Stimulated activated CD4-positive, alpha-beta T cell treated with anti-CD3 and anti-CD28 coated beads, Interleukin-15, amount 100 ng/mL, for 24 hours (primary cell): ENCODE data around the gene CAMSAP3.

Experiments
- DNase-seq: peaks from one replicate; pipeline ENCODE4 v3.0.0-alpha.2; 2020

Gene CAMSAP3, protein sequence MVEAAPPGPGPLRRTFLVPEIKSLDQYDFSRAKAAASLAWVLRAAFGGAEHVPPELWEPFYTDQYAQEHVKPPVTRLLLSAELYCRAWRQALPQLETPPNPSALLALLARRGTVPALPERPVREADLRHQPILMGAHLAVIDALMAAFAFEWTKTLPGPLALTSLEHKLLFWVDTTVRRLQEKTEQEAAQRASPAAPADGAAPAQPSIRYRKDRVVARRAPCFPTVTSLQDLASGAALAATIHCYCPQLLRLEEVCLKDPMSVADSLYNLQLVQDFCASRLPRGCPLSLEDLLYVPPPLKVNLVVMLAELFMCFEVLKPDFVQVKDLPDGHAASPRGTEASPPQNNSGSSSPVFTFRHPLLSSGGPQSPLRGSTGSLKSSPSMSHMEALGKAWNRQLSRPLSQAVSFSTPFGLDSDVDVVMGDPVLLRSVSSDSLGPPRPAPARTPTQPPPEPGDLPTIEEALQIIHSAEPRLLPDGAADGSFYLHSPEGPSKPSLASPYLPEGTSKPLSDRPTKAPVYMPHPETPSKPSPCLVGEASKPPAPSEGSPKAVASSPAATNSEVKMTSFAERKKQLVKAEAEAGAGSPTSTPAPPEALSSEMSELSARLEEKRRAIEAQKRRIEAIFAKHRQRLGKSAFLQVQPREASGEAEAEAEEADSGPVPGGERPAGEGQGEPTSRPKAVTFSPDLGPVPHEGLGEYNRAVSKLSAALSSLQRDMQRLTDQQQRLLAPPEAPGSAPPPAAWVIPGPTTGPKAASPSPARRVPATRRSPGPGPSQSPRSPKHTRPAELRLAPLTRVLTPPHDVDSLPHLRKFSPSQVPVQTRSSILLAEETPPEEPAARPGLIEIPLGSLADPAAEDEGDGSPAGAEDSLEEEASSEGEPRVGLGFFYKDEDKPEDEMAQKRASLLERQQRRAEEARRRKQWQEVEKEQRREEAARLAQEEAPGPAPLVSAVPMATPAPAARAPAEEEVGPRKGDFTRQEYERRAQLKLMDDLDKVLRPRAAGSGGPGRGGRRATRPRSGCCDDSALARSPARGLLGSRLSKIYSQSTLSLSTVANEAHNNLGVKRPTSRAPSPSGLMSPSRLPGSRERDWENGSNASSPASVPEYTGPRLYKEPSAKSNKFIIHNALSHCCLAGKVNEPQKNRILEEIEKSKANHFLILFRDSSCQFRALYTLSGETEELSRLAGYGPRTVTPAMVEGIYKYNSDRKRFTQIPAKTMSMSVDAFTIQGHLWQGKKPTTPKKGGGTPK

DNA sequence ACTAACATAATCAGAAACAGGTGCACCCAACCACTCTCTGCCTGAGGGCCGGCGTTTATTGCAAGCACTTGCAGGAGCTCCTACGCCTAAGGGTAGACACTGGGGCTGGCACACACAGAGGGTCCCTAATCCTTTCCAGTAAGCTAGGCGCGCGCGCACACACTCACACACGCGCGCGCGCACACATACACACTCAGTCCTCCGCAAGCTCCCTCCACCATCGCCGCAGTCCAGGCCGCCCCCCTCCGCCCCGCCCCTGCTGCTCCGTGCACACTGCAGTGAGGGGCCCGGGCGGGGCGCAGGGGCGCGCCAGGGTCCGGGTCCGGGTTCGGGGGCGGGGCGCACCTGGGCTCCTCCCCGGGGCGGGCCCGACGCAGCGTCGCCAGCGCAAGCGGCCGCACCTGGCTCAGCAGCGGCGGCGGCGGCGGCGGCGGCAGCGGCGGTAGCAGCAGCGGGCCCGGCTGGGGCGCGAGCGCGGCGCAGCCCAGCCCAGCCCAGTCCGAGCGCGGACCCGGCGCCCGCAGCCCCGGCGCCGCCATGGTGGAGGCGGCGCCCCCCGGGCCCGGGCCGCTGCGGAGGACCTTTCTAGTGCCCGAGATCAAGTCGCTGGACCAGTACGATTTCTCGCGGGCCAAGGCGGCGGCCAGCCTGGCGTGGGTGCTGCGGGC is at the start of gene CAMSAP3:
TSS of gene CAMSAP3 (plus strand) at position 398 of the 668 bp plus-strand sequence. CDS start at position 538, 140 bp downstream.
- DNase-seq, result peak; percentile 63

DNA sequence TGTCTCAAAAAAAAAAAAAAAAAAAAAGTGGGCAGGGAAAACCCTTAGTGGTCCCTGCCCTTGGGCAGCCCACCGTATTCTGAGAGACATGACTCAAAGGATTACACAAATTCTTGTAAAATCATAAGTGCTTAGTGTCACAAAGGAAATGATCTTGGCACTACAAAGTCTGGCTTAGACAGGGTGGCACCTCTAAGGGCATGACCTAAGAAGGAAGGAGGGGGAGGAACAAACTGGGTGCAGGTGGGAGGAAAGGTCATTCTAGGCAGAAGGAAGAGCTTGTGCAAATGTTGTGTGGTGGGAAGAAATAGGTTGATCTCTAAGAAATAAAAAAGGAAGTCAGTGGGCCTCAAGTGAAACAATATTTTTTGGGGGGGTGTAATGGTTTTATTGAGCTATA is 49.8 kb upstream of the CAMSAP3 start:
- DNase-seq, result no peak

DNA sequence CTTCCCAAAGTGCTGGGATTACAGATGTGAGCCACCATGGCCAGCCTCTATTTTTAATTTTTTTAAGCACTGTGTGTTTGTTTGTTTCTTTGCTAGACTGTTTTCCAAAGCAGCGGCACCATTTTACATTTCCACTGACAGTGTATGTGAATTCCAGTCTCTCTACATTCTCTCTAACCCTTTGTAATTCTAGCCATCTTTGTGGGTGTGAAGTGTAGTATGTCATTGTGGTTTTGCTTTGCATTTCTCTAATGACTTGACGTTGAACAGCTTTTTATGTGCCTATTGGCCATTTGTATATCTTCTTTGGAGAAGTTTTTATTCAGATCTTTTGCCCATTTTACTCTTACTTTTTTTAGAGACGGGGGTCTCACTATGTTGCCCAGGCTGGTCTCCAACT is 48.5 kb upstream of the CAMSAP3 start:
- no peak for DNase-seq

DNA sequence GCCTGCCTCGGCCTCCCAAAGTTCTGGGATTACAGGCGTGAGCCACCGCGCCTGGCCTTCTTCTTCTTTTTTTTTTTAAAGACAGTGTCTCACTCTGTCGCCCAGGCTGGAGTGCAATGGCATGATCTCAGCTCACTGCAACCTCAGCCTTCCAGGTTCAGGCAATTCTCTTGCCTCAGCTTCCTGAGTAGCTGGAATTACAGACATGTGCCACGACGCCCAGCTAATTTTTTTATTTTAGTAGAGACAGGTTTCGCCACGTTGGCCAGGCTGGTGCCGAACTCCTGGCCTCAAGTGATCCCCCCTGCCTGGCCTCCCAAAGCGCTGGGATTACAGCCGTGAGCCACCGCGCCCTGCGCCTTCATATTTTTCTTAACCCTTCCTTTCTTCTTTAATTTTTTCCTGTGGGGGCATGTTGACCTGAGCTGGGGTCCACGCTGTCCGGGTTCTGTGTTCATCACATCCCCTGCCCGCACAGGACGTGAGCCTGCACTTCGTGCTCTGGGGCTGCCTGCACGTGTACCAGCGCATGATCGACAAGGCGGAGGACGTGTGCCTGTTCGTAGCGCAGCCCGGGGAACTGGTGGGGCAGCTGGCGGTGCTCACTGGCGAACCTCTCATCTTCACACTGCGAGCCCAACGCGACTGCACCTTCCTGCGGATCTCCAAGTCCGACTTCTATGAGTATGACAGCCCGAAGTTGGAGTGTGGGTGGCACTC is 46.1 kb upstream of the CAMSAP3 start:
- no peak for DNase-seq

DNA sequence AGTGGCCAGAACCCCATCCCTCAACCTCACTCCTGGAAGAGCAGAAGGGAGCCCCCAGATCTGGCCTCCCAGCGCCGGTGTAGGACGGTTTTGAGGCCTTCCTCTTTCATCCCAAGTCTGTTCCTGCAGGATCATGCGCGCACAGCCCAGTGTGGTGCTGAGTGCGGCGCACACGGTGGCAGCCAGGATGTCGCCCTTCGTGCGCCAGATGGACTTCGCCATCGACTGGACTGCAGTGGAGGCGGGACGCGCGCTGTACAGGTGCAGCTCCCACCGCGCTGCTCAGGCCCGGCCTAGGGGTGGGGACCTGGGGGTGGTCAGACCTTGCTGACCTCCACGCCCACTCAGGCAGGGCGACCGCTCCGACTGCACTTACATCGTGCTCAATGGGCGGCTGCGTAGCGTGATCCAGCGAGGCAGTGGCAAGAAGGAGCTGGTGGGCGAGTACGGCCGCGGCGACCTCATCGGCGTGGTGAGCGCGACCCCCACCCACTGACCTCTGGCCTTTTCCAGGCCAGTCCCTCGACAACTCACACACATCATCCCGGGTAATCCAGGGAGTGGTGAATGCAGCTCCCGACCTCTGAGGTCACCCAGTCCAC is 45.4 kb upstream of the CAMSAP3 start:
- no peak for DNase-seq

DNA sequence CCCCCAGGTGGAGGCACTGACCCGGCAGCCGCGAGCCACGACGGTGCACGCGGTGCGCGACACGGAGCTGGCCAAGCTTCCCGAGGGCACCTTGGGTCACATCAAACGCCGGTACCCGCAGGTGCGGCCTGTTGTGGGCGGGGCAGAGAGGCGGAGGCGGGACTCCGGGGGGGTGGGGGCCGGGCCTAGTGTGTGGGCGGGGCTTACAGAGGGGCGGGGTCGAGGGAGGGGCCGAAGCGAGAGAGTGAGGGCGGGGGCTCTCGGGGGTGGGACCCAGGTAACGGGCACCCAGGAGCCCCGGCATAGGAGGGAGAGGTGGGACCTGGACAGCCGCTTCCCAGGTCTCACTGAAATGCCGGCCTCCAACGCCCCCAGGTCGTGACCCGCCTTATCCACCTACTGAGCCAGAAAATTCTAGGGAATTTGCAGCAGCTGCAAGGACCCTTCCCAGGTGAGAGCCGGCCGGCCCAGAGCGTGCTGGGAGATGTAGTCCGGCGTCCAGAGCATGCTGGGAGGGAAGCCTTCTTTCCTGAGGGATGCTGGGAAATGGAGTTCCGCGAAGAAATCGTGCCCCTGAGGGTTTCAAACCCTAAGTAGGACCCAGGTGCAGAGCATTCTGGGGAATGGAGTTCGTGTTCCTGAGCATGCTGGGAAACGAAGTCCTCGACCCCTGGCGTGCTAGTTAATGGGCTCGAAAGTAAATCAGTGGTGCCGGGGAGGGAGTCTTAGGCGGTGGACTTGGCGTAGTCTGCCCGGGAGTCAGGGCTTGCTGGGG is 44.5 kb upstream of the CAMSAP3 start:
- peak; percentile 50 for DNase-seq

DNA sequence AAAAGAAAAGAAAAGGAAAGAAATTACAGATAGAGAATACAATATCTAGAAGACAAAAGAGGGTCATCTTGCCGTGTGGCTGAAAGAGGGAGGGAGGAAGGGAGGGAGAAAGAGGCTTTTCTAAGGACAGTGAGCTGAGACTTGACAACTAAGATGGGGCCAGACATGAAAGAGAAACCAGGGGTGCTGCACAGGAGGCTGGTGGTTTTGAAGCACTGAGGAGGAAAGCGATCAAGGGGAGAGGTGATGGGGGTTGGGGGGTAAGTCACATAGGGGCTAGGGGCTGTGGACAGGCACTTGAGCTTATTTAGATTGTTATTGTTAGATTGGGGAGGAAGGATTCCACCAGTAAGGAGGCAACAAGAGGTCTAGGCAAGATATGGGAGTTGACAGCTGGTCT is 42.9 kb upstream of the CAMSAP3 start:
- no peak for DNase-seq

DNA sequence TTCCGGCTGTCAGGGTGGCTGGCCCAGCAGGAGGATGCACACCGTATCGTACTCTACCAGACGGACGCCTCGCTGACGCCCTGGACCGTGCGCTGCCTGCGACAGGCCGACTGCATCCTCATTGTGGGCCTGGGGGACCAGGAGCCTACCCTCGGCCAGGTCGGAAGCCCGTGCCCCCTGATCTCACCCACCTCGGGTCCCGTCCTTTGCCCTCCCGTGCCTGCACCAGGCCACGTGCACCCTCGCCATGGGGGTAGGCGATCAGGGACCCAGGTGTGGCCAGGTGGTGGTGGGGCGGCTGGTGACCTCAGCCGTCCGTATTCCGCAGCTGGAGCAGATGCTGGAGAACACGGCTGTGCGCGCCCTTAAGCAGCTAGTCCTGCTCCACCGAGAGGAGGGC is 41.1 kb upstream of the CAMSAP3 start:
- no peak for DNase-seq

DNA sequence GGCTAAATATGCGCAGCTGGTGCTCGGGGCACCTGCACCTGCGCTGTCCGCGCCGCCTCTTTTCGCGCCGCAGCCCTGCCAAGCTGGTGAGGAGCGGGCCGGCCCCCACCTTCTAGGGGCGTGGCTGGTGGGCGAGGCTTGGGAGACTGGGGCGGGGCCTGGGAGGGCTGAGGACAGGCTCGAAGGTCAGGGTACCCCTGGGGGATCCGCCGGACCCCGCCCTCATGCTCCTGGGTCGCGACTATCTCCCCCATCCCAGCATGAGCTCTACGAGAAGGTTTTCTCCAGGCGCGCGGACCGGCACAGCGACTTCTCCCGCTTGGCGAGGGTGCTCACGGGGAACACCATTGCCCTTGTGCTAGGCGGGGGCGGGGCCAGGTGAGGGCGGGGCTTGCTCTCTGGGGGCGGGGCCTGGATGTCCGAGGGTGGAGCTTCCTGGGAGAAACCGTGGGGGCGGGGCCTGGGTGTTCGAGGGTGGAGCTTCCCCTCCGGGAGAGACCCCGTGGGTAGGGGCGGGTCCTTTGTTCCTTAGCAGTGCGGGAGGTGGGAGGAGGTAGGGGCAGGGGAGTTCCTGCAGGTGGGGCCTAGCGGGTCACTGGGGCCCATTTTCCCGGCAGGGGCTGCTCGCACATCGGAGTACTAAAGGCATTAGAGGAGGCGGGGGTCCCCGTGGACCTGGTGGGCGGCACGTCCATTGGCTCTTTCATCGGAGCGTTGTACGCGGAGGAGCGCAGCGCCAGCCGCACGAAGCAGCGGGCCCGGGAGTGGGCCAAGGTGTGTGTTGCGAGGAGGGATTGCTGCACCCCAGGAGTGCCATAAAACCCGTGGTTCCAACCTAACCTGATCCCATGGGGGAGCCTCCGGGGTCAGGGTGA is 40.4 kb upstream of the CAMSAP3 start:
- peak; percentile 46 for DNase-seq

DNA sequence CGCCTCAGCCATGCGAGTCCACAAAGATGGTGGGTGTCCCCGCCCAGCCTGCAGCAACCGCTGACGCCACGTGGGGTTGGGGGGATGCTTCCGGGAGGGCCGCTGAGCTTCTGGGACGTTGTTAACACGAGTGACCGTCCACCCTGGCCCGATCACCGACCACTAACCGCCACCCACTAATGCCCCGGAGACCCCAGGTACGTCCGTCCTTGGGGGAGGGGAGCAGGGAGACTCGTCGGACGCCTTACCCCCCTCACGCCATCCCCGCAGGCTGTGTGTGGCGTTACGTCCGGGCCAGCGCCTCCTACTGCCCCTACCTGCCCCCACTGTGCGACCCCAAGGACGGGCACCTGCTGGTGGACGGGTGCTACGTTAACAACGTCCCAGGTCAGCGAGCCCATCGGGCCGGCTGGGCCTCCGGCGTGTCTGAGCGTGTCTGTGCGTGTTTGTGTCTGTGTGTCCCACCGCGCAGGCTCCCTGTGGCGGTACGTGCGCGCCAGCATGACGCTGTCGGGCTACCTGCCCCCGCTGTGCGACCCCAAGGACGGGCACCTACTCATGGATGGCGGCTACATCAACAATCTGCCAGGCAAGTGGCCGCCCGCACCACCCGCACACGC is 38.9 kb upstream of the CAMSAP3 start:
- no peak for DNase-seq

DNA sequence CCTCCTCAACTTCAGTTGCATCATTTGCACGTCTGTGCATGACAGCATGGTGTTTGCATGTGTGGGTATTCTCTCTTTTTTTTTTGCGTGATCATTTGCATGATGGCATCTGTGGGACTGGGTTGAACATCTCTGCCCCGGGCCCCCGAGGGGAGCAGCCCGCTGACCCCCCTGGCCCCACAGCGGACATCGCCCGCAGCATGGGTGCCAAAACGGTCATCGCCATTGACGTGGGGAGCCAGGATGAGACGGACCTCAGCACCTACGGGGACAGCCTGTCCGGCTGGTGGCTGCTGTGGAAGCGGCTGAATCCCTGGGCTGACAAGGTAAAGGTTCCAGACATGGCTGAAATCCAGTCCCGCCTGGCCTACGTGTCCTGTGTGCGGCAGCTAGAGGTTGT is 37.0 kb upstream of the CAMSAP3 start:
- DNase-seq, result no peak

DNA sequence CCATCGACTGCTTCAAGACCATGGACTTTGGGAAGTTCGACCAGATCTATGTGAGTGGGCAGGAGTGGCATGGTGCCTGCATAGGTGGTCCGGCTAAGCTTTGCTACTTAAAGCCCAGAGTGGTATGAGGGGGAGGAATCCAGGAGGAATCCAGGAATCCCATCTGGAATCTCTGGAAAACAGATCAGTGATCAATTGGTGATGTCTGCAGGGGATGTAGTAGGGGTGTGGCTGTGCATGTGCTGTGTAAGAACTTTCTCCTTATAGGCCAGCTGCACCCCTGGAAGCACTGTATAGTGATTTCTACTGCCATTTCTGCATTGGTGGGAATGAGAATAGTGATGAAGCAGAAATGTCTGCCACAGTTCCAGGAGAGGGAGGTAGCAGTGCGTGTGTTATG is 36.6 kb upstream of the CAMSAP3 start:
- no peak for DNase-seq

DNA sequence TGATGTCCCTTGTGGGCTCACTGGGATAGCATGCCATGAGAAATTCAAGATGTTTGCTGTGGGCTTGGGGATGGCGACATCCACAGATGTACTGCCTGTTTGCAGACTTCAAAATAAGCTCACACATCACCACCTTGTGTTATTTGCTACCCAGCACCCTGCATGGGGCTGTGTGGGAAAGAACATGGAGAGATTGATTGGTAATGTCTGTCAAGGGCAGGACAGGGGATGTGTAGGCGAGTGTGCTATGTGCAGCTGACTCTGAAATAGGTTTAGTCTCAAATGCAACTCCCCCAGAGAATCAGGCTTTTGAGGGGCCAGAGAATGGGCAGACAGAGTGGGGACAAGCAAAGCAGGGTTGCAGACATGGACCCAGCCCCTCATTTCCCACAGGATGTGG is 35.4 kb upstream of the CAMSAP3 start:
- no peak for DNase-seq

DNA sequence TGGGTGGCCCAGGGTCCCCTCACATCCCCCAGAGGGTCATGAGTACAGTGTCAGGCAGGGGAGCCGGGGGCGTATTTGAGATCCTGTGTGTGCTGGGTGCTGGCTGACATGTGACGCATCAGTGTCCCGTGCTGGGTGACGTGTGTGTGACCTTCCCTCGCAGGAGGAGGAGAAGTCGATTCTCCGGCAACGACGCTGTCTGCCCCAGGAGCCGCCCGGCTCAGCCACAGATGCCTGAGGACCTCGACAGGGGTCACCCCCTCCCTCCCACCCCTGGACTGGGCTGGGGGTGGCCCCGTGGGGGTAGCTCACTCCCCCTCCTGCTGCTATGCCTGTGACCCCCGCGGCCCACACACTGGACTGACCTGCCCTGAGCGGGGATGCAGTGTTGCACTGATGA is 34.3 kb upstream of the CAMSAP3 start:
- no peak for DNase-seq

DNA sequence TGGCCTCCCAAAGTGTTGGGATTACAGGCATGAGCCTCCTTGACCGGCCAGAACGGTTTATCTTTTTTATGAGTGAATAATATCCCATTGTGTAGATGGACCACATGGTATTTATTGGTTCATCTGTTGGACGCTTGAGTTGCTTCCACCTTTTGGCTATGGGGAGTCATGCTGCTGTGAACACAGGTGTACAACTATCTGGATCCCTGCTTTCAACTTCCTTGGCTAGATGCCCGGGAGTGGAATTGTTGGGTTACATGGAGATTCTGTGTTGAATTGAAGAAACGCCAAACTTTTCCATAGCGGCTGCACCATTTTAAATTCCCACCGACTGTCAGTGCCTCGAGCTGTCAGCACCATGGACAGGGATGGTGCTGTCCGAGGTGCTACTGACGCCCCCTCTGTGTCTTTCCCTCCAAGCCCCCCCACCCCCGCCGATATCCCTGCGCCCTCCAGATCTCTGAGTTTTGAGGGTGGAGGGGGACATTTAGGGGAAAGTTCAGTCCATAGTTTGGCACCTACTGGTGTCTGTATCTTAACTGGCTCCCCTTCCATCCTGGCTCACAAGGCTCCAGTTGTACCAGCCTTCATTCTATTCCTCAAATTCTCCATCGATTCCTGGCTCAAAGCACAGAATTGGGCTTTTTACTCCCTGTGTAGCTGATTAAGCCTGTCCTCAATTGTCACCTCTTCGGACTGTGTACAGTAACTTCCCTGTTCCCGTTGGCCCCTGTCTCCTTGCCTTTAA is 32.8 kb upstream of the CAMSAP3 start:
- no peak for DNase-seq

DNA sequence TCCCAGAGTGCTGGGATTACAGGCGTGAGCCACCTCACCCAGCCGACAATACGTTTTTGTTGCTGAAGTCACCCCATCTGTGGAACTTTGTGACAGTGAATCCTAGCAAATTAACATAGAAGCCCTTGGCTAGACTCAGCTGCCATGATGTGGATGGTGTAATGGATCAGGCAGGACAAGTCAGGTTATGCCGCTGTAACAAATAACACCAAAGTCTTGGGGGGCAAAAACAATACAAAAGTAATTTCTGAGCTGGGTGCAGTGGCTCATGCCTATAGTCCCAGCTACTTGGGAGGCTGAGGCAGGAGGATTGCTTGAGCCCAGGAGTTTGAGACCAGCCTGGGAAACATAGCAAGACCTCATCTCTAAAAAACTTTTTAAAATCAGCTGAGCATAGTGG is 30.8 kb upstream of the CAMSAP3 start:
- DNase-seq, result no peak

DNA sequence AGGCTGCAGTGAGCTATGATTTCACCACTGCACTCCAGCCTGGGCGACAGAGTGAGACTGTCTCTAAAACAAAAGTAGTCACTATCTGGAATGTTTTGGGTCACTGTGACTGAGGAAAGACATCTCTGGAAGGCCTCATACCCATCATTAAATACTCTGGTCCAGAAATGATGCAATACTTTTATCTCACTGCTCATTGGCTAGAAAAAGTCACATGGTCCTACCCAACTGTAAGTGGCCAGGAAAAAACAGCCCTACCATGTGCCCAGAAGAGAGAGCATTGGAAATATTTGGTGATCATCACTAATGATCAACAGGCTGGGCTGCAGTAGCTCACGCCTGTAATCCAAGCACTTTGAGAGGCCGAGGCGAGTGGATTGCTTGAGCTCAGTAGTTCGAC is 30.3 kb upstream of the CAMSAP3 start:
- DNase-seq, result no peak

DNA sequence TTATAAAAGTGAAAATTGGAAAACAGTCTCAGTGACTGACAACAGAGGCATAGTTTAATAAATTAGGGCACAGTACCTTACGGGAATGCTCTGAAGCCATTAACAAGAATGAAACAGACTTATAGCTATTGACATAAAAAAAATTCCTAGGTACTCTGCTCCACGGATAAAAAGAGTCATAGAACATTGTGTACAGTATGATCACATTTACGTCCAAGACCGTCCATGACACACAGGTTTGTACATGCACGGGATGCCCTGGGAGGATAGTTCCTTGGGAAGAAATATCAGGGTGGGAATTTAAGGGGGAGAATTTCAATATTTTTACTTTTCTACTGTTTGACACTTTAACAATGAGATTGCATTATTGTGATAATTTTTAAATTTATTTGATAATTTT is 24.9 kb upstream of the CAMSAP3 start:
- DNase-seq, result no peak
